NCI-H128 (cell line): ENCODE results near the gene LFNG.

Source experiments
- DNase-seq: peaks from one replicate; lab custom pipeline; 2025; ENCODE audit not compliant: unreplicated experiment; lab: John Stamatoyannopoulos, UW

Gene LFNG

DNA sequence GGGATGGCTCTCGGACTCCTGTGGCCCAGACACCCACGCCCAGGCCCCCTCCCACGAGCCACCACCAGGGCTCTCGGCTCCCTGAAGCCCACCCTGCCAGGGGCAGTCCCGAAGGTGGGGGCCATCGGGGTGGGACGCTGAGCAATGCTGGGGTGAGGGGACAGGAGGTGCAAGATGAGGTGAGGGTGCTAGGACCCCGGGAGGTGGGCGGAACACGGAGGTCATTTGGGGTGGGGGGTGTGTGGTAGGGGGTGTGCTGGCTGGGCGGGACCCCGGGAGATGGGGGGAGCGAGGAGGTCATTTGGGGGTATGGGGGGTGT is 17.0 kb upstream of the LFNG start:
- no peak for DNase-seq

- no peak for DNase-seq
Measured at GRCh38 chr7:2503056-2503941, 16.3 kb upstream of the LFNG start.

- no peak for DNase-seq
Measured at GRCh38 chr7:2504128-2504888, 15.3 kb upstream of the LFNG start.

DNA sequence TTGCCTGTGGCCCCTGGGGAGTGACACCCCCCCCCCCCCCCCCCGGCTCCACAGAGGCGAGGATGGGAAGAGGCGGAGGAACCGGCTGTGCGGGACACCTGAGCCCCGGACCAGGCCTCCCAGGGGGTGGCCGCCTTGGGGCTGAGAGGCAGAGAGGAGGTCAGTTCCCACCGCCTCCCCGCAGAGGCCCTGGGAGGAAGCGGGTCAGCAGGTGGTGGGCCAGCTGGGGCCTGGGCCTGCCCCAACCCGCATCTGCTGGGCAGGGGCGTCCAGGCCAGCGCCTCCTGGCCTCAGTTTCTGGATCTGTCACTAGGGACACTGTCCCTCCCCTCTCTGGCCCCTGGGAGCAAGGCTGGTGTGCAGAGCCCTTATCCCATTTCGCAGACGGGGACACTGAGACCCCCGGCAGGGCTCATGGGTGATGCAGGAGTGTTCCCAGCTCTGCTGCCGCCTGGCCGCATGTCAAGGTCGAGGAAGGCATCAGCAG is 14.6 kb upstream of the LFNG start:
- no peak for DNase-seq

- no peak for DNase-seq
Measured at GRCh38 chr7:2505401-2505800, 14.2 kb upstream of the LFNG start.

DNA sequence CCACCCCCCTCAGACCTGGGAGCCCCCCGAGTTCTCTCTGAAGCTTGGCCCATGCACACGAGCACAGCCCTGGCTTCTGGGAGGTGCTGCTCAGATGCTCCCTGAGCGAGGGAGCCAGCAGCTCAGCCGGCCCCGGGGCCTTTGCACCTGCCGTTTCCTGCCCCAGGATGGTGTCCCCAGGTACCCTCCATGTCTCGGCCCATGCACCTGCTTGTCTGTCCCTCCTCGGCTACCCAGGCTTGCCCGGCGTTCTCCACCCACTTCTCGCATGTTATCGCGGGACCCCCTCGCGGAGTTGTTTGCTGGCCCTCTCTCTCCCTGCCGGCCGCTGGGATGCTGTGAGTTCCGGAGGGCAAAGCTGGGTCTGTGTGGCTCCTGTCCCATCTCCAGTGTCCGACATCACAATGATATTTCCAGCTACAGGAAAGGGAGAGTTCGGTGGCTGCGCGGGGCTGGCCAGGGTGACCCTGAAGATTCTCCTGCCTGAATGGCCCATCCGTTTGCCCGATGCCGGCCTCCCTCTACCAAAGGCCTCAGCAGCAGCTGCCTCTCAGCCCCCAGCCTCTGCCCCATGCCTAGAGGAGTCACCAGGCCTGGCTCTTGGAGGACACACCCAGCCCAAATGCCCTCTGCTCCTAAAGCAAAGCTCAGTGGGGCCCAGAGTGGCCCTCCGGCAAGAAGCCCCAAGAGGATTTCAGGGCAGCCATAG is 12.2 kb upstream of the LFNG start:
- no peak for DNase-seq

GRCh38 chr7:2507917-2508306 is 11.7 kb upstream of the LFNG start:
- DNase-seq, result no peak

- DNase-seq, result no peak
Measured at GRCh38 chr7:2508327-2509215, 11.0 kb upstream of the LFNG start.

DNA sequence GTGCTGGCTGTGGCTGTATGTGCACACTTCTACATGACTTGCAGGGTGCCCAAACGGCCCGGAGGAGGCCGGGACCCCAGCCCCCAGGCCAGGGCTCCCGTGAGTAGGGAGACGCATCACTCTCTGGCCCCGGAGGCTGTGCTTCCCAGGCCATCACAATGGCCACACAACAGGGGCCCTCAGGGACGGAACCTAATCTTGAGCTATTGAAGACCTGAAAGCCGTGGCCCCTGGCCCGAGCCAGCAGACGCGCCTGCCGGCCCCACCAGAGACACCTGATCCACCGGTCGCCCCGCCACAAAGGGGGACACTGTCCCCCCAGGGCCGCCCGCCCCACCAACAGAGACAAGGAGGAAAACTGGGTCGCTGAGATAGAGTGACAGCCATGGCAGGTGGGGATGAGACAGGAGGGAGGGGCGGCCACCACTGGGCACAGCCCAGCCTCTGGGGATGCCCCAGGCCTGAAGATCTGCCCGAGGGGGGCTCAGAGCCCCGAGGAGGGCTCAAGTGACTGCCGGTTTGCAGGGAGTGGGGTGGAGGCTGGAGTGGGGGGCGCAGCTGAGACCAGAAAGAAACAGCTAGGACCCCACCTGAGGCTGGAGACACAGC is 10.2 kb upstream of the LFNG start:
- DNase-seq, result no peak

- no peak for DNase-seq
Measured at GRCh38 chr7:2510130-2510776, 9.3 kb upstream of the LFNG start.

DNA sequence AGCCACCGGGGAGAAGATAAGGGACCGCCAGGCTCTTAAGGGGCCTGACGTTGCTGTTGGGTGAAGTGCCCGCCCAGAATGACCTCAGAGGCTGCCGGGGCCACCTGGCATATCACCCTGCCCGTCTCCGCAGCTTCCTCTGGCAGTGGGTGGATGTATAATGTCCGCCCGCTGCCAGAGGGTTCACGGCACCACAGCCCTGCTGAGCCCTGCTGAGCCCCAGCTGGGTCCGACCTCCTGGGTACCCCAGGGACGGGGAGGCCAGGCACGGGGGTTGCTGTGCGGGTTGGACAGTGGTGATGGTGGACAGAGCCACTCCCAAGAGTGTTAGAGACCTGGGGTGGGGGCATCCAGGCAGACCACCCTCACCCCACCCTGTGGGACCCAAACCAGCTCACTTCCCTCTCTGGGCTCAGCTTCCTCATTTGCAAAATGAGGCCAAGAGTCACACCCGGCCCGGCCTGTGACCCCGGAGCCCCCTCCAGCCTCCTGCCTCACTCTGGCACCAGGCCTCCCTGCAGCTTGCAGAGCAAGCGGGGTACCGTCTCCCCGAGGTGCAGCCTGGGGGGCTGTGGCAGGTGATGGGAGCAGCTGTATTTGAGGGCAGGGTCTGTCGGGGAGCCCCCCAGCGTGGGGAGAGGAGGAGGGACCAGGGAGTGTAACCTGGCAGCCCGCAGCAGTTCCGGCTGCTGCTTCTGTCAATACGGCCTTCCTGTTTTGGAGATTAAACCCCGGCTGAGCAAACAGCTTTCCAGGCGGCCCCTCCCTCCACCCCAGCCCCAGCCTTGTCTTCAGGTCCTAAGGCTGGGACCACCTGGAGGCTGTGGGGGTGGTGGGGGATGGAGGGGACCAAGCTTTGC is 8.4 kb upstream of the LFNG start:
- DNase-seq, result no peak

DNA sequence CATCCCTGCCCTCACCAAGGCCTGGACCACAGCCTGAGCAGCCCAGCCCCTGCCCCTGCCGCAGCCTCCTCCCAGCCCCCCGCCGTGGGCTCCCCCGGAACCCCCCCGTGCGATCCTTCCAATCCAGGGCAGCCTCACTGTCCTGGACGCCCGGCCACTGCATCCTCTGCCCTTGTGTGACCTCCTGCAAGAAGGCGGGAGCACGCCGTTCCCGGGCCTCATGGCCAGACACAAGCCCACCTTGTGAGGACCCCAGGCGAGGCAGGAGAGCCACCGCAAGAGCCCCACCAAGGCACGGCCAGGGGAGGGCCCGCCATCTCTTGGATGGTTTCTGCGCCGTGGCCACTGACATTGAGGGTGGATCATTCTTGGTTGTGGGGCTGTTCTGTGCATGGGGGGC is 7.8 kb upstream of the LFNG start:
- DNase-seq, result no peak

- DNase-seq, result no peak
Measured at GRCh38 chr7:2512179-2512661, 7.4 kb upstream of the LFNG start.

GRCh38 chr7:2512713-2513112 is 6.9 kb upstream of the LFNG start:
- DNase-seq, result no peak

GRCh38 chr7:2513702-2514101 is 5.9 kb upstream of the LFNG start:
- no peak for DNase-seq

DNA sequence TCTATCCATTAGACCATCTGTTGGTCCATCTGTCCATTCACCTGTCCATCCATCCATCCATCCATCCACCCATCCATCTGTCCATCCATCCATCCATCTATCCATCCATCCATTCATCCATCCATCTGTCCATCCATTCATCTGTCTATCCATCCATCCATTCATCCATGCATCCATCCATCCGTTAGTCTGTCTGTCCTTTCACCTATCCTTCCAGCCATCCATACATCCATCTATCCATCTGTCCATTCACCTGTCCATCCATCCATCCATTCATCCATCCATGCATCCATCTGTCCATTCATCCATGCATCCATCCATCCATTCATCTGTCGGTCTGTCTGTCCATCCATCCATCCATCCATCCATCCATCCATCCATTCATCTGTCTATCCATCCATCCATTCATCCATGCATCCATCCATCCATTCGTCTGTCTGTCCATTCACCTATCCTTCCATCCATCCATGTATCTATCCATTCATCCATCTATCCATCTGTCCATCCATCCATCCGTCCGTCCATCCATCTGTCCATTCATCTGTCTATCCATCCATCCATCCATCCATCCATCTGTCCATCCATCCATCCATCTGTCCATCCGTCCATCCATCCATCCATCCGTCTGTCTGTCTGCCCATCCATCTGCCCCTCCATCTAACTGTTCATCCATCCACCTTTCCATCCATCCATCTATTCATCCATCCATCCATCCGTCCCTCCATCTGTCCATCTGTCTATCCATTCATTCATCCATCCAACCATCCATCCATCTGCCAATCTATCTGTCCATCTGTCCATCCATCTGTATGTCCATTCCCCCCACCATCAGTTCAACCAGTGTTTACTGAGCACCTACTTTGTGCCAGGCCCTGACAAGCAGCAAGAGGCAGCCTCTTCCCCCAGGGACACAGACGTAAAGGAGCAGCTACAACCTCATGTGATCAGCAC is 4.8 kb upstream of the LFNG start:
- no peak for DNase-seq

GRCh38 chr7:2515424-2516193 is 4.0 kb upstream of the LFNG start:
- DNase-seq, result no peak
